Natural killer cell (primary cell): Measurements from ENCODE around the gene MAPK1. TPM values are rescaled to one million over a fixed set of nuclear protein-coding genes. Genes with fewer than 3 reads are reported as not detected.
A peak's percentile ranks its signal among the peaks of the same experiment; 100 is the strongest.

Experiments used
- ATAC-seq, 3 donors: fragments of 150-1000 bp in 2 of 3; fragments of 200-7000 bp in 1 of 3; cut with Tn5 transposase; 1 replicate in 1 of 3; 2 replicates in 2 of 3; pipeline ENCODE4 v1.10.0; 2021; ENCODE audit warnings: mild to moderate bottlenecking in 2 of 3, moderate library complexity in 2 of 3
- DNase-seq, 2 donors: peaks; one replicate each; pipeline versions ENCODE4 v3.0.0 to v3.0.0-alpha.2; 2013 to 2021; ENCODE audit warnings: mixed read lengths in 1 of 2
- H3K27ac ChIP-seq: one replicate; pipeline ENCODE4 v1.5.1; 2013; ENCODE audit warnings: mild to moderate bottlenecking, low read length
- H3K27me3 ChIP-seq: one replicate; pipeline ENCODE4 v1.6.1; 2013; ENCODE audit warnings: low read length; ENCODE audit not compliant: control insufficient read depth, insufficient read depth
- H3K36me3 ChIP-seq: one replicate; pipeline ENCODE4 v1.6.1; 2013; ENCODE audit warnings: low read length; ENCODE audit not compliant: control insufficient read depth, insufficient read depth
- H3K4me1 ChIP-seq: one replicate; pipeline ENCODE4 v1.6.1; 2013; ENCODE audit warnings: low read length; ENCODE audit not compliant: control insufficient read depth, insufficient read depth
- H3K4me3 ChIP-seq: one replicate; pipeline ENCODE4 v1.5.1; 2013; ENCODE audit warnings: low read length
- H3K9me3 ChIP-seq: one replicate; pipeline ENCODE4 v1.6.1; 2013; ENCODE audit warnings: low read length; ENCODE audit not compliant: control insufficient read depth, insufficient read depth
- H3K27ac Mint-ChIP-seq, 2 donors: one replicate each; pipeline ENCODE4 v1.8.0; 2022; ENCODE audit warnings: mild to moderate bottlenecking in 2 of 2, mixed read lengths in 2 of 2, moderate library complexity in 1 of 2
- H3K27me3 Mint-ChIP-seq, 2 donors: one replicate each; pipeline ENCODE4 v1.8.0; 2022; ENCODE audit warnings: low read depth in 2 of 2, mixed read lengths in 2 of 2
- H3K36me3 Mint-ChIP-seq: one replicate; pipeline ENCODE4 v1.8.0; 2022; ENCODE audit warnings: mixed read lengths
- H3K4me1 Mint-ChIP-seq, 2 donors: one replicate each; pipeline ENCODE4 v1.8.0; 2022; ENCODE audit warnings: mixed read lengths in 2 of 2
- H3K4me3 Mint-ChIP-seq: one replicate; pipeline ENCODE4 v1.8.0; 2022; ENCODE audit warnings: mild to moderate bottlenecking, moderate library complexity, mixed read lengths
- H3K9me3 Mint-ChIP-seq, 2 donors: one replicate each; pipeline ENCODE4 v1.8.0; 2022; ENCODE audit warnings: mixed read lengths in 2 of 2
- CTCF ChIP-seq: fragments of 200-600 bp; IDR thresholded peaks from one replicate; pipeline ENCODE4 v1.8.0; 2022; ENCODE audit warnings: antibody characterized with exemption
- WGBS: methylation state at CpG from one replicate; pipeline ENCODE4 v1.1.7; 2013; ENCODE audit warnings: missing lambda C conversion rate; ENCODE audit not compliant: insufficient coverage; 5-methylcytosine and 5-hydroxymethylcytosine counted together
- intact Hi-C: fragments of 100-400 bp; cut with micrococcal nuclease; formaldehyde crosslinking; loops from one replicate; pipeline ENCODE4 v1.14.2; 2022
- total RNA-seq, 4 donors: library from RNA; stranded (reverse); fragments of 120-200 nt in 1 of 4; gene quantifications; one replicate each; pipeline versions ENCODE4 v1.2.3 to v1.2.4, GENCODE V29; 2013 to 2022

MAPK1 gene
- total RNA-seq, 3 donors from 2014 or later (not counting 1 experiment from before 2014, with no cell fraction given) = 189 to 246 (median 214) TPM

- Histone ChIP-seq H3K27me3 (no peaks in the 10 kb centered on the region), H3K27ac (peak overlapping the region; percentile 88), H3K9me3 (no peaks in the 10 kb centered on the region), H3K36me3 (peaks cover 35% of the 10 kb centered on the region), H3K4me1 (peaks cover 88% of the 10 kb centered on the region), H3K4me3 (no peak overlapping the region)
- ATAC-seq = peak; percentile 46 to 73 (median 64)
- TF ChIP-seq CTCF = no peak
- Mint-ChIP-seq H3K4me3 (peak overlapping the region; percentile 64), H3K27ac (peak overlapping the region; percentile 98 to 99), H3K9me3 (no peaks in the 10 kb centered on the region), H3K27me3 (no peaks in the 10 kb centered on the region), H3K36me3 (peaks cover 8% of the 10 kb centered on the region), H3K4me1 (peaks cover 96 to 97% of the 10 kb centered on the region in 2 donors)
- intact Hi-C loops = loop anchor here (5.0 kb wide), 1 partner anchor 71 kb away; no protein-coding TSS in a partner anchor
- 25% methylated on average over 13 of the region's 13 CpGs for WGBS
- peak; percentile 56 to 79 for DNase-seq
Observed at GRCh38 chr22:21762712-21763581, 104.5 kb downstream of the MAPK1 start.

- peaks cover 36% of the 10 kb centered on the region for H3K36me3 ChIP-seq
- Mint-ChIP-seq H3K27ac (peak overlapping the region; percentile 98 to 99), H3K27me3 (no peaks in the 10 kb centered on the region), H3K36me3 (peaks cover 12% of the 10 kb centered on the region), H3K4me3 (peak overlapping the region; percentile 64), H3K4me1 (peaks cover 91 to 92% of the 10 kb centered on the region in 2 donors), H3K9me3 (no peaks in the 10 kb centered on the region)
- ATAC-seq (no peak), DNase-seq (no peak)
- 94% methylated on average over 15 of the region's 15 CpGs for WGBS
- intact Hi-C loops = loop anchor here (5.0 kb wide), 1 partner anchor 70 kb away; no protein-coding TSS in a partner anchor
- no peaks in the 10 kb centered on the region for H3K9me3 ChIP-seq
- no peak overlapping the region for H3K4me3 ChIP-seq
- no peak for TF ChIP-seq CTCF
- no peaks in the 10 kb centered on the region for H3K27me3 ChIP-seq
- H3K4me1 ChIP-seq = peaks cover 79% of the 10 kb centered on the region
- peak overlapping the region; percentile 88 for H3K27ac ChIP-seq
Observed at GRCh38 chr22:21761994-21762680, 105.3 kb downstream of the MAPK1 start.

GRCh38 chr22:21761086-21761485, 106.4 kb downstream of the MAPK1 start:
- Mint-ChIP-seq H3K4me3 (peak overlapping the region; percentile 73), H3K27ac (peak overlapping the region; percentile 98 to 99)
- TF ChIP-seq CTCF = no peak

More at GRCh38 chr22:21761086-21761485, 106.4 kb downstream of the MAPK1 start:
- H3K27me3 ChIP-seq = no peaks in the 10 kb centered on the region
- ATAC-seq (no peak), DNase-seq (no peak)
- H3K9me3 Mint-ChIP-seq = no peaks in the 10 kb centered on the region
- peak overlapping the region; percentile 88 for H3K27ac ChIP-seq
- H3K27me3 Mint-ChIP-seq = no peaks in the 10 kb centered on the region
- H3K36me3 ChIP-seq = peaks cover 37% of the 10 kb centered on the region
- H3K4me3 ChIP-seq = no peak overlapping the region
- no peaks in the 10 kb centered on the region for H3K9me3 ChIP-seq
- 73% methylated on average over 1 of the region's 2 CpGs for WGBS
- H3K4me1 ChIP-seq = peaks cover 73% of the 10 kb centered on the region
- H3K4me1 Mint-ChIP-seq = peaks cover 85 to 86% of the 10 kb centered on the region in 2 donors
- intact Hi-C loops = loop anchor here (5.0 kb wide), 1 partner anchor 69 kb away; no protein-coding TSS in a partner anchor
- peaks cover 14% of the 10 kb centered on the region for H3K36me3 Mint-ChIP-seq
